HCT116 (cell line): Measurements from ENCODE around the gene CRMP1. TPM values are rescaled to one million over a fixed set of nuclear protein-coding genes. Genes with fewer than 3 reads are reported as not detected.

Source experiments
- ATAC-seq: fragments of 200-7000 bp; cut with Tn5 transposase; 2 replicates; pipeline ENCODE4 v1.9.1; 2020; ENCODE audit warnings: mild to moderate bottlenecking, moderate library complexity
- BruUV-seq: library from RNA; stranded (reverse); fragments of 400-500 nt; replicated peaks from 2 replicates; lab custom pipeline; 2021; lab: Mats Ljungman, UMichigan
- CTCF ChIA-PET: fragments of 300-600 bp; sonication (Branson Sonifier 250); formaldehyde crosslinking; loops from one replicate; lab custom pipeline; 2021; ENCODE audit warnings: antibody characterized with exemption; lab: Charles Lee
- POLR2A ChIA-PET: fragments of 300-600, 350-600 bp; sonication (Branson Sonifier 250); formaldehyde crosslinking; loops from one replicate; lab custom pipeline; 2021; ENCODE audit warnings: antibody characterized with exemption; lab: Charles Lee
- RAD21 ChIA-PET, 2 experiments: fragments of 300-600 bp; sonication (Branson Sonifier 250); formaldehyde crosslinking; loops; one replicate each; lab custom pipeline; 2023; ENCODE audit warnings: low total read pairs in 2 of 2; ENCODE audit not compliant: uncharacterized antibody in 2 of 2, unreplicated experiment in 2 of 2, low non-redundant PET in 1 of 2; lab: Charles Lee
- DNase-seq: peaks from one replicate; pipeline ENCODE4 v3.0.0-alpha.2; 2010; ENCODE audit warnings: low read depth, low spot score
- H2AFZ ChIP-seq: fragments of 200-600 bp; shearing (Covaris generic), sonication (generic); 2 replicates; pipeline ENCODE4 v1.6.1; 2017; ENCODE audit warnings: low read depth, mixed run types, mixed read lengths, antibody characterized with exemption, low read length; ENCODE audit not compliant: poor library complexity, severe bottlenecking
- H3K27ac ChIP-seq: 2 replicates; pipeline ENCODE4 v1.5.1; 2012; ENCODE audit warnings: low read depth, low read length
- H3K27me3 ChIP-seq: fragments of 200-600 bp; sonication (generic); 2 replicates; pipeline ENCODE4 v1.6.1; 2016; ENCODE audit warnings: mixed run types, low read length, mixed read lengths; ENCODE audit not compliant: insufficient read depth
- H3K36me3 ChIP-seq, 2 experiments: fragments of 200-500 bp in 1 of 2; fragments of 200-600 bp in 1 of 2; sonication (Bioruptor generic) in 1 of 2; sonication (generic) in 1 of 2; 2 replicates each; pipeline versions ENCODE4 v1.5.1 to v1.6.1; 2014 to 2016; ENCODE audit warnings: low read length in 2 of 2, inconsistent platforms in 1 of 2, mixed read lengths in 1 of 2, mixed run types in 1 of 2; ENCODE audit not compliant: insufficient read depth in 2 of 2, control insufficient read depth in 1 of 2
- H3K4me1 ChIP-seq, 2 experiments: fragments of 200-600 bp in 1 of 2; sonication (generic) in 1 of 2; 2 replicates each; pipeline versions ENCODE4 v1.5.1 to v1.6.1; 2012 to 2017; ENCODE audit warnings: low read length in 2 of 2, inconsistent platforms in 1 of 2, mild to moderate bottlenecking in 1 of 2, mixed read lengths in 1 of 2, mixed run types in 1 of 2, moderate library complexity in 1 of 2; ENCODE audit not compliant: insufficient read depth in 2 of 2, control insufficient read depth in 1 of 2
- H3K4me2 ChIP-seq: fragments of 200-600 bp; sonication (generic); 2 replicates; pipeline ENCODE4 v1.6.1; 2017; ENCODE audit warnings: mixed run types, low read length, mixed read lengths
- H3K4me3 ChIP-seq, 2 experiments: fragments of 200-600 bp in 1 of 2; sonication (generic) in 1 of 2; replicated peaks in 1 of 2; 2 replicates each; pipeline ENCODE4 v1.5.1; 2011 to 2016; ENCODE audit warnings: low read length in 2 of 2, control low read depth in 1 of 2, low read depth in 1 of 2, mild to moderate bottlenecking in 1 of 2, mixed read lengths in 1 of 2, mixed run types in 1 of 2
- H3K79me2 ChIP-seq: fragments of 200-600 bp; sonication (generic); 2 replicates; pipeline ENCODE4 v1.6.1; 2017; ENCODE audit warnings: mild to moderate bottlenecking, mixed run types, low read length, moderate library complexity, mixed read lengths; ENCODE audit not compliant: insufficient read depth
- H3K9ac ChIP-seq: fragments of 200-600 bp; sonication (generic); 2 replicates; pipeline ENCODE4 v1.6.1; 2016; ENCODE audit warnings: low read length, mixed read lengths
- H3K9me2 ChIP-seq: fragments of 200-600 bp; sonication (generic), shearing (Covaris generic); 2 replicates; pipeline ENCODE4 v1.6.1; 2017; ENCODE audit warnings: mixed run types, mild to moderate bottlenecking, moderate library complexity; ENCODE audit not compliant: insufficient read depth
- H3K9me3 ChIP-seq, 2 experiments: fragments of 200-500 bp in 1 of 2; fragments of 200-600 bp in 1 of 2; sonication (Bioruptor generic) in 1 of 2; sonication (generic) in 1 of 2; 2 replicates each; pipeline ENCODE4 v1.6.1; 2014 to 2017; ENCODE audit warnings: low read length in 2 of 2, mixed read lengths in 2 of 2, inconsistent platforms in 1 of 2, low read depth in 1 of 2, mild to moderate bottlenecking in 1 of 2, mixed run types in 1 of 2, moderate library complexity in 1 of 2; ENCODE audit not compliant: control insufficient read depth in 1 of 2, insufficient read depth in 1 of 2
- H4K20me1 ChIP-seq: fragments of 200-600 bp; sonication (generic), shearing (Covaris generic); 2 replicates; pipeline ENCODE4 v1.6.1; 2017; ENCODE audit warnings: mixed run types, mild to moderate bottlenecking, moderate library complexity; ENCODE audit not compliant: insufficient read depth
- CBX3 ChIP-seq: IDR thresholded peaks from 2 replicates; pipeline ENCODE4 v1.6.1; 2012; ENCODE audit warnings: low read depth
- CEBPB ChIP-seq: IDR thresholded peaks from 2 replicates; pipeline ENCODE4 v1.6.1; 2012; ENCODE audit warnings: low read depth
- EGR1 ChIP-seq: IDR thresholded peaks from 2 replicates; pipeline ENCODE4 v1.6.1; 2012; ENCODE audit warnings: low read depth
- EZH2 ChIP-seq: fragments of 200-600 bp; sonication (generic); IDR thresholded peaks from 2 replicates; pipeline ENCODE4 v1.6.1; 2017; ENCODE audit warnings: antibody characterized with exemption, mixed run types
- EZH2phosphoT487 ChIP-seq: fragments of 200-600 bp; IDR thresholded peaks from 2 replicates; pipeline ENCODE4 v1.6.1; 2018; ENCODE audit warnings: antibody characterized with exemption, borderline replicate concordance
- FOSL1 ChIP-seq: IDR thresholded peaks from 2 replicates; pipeline ENCODE4 v1.6.1; 2012; ENCODE audit warnings: low read depth
- JUND ChIP-seq: IDR thresholded peaks from 2 replicates; pipeline ENCODE4 v1.6.1; 2012
- POLR2A ChIP-seq: IDR thresholded peaks from 2 replicates; pipeline ENCODE4 v1.7.0; 2011; ENCODE audit warnings: borderline replicate concordance; ENCODE audit not compliant: insufficient read depth, insufficient read length; ENCODE audit errors: extremely low read depth
- POLR2AphosphoS5 ChIP-seq: IDR thresholded peaks from 2 replicates; pipeline ENCODE4 v1.6.1; 2011; ENCODE audit warnings: mild to moderate bottlenecking, low read depth, low read length, moderate library complexity
- RAD21 ChIP-seq: IDR thresholded peaks from 2 replicates; pipeline ENCODE4 v1.6.1; 2012; ENCODE audit warnings: low read depth, mild to moderate bottlenecking
- SIN3A ChIP-seq: IDR thresholded peaks from 2 replicates; pipeline ENCODE4 v1.6.1; 2012; ENCODE audit warnings: low read depth
- SP1 ChIP-seq: IDR thresholded peaks from 2 replicates; pipeline ENCODE4 v1.6.1; 2012; ENCODE audit warnings: low read depth
- TCF7L2 ChIP-seq: IDR thresholded peaks from 2 replicates; pipeline ENCODE4 v1.7.0; 2011; ENCODE audit warnings: borderline replicate concordance, inconsistent platforms; ENCODE audit not compliant: insufficient read depth, insufficient read length; ENCODE audit errors: extremely low read depth
- YY1 ChIP-seq: IDR thresholded peaks from 2 replicates; pipeline ENCODE4 v1.6.1; 2011; ENCODE audit warnings: low read length, low read depth, moderate library complexity, mild to moderate bottlenecking; ENCODE audit not compliant: insufficient replicate concordance; ENCODE audit errors: extremely low read depth
- ZNF274 ChIP-seq: fragments of 200-500 bp; sonication (Bioruptor generic); IDR thresholded peaks from 2 replicates; pipeline ENCODE4 v1.6.1; 2014; ENCODE audit warnings: mild to moderate bottlenecking, low read depth, low read length, inconsistent platforms
- intact Hi-C: fragments of 100-400 bp; cut with micrococcal nuclease; formaldehyde crosslinking; loops from 2 replicates; pipeline ENCODE4 v1.10.0; 2022
- total RNA-seq: library from RNA; stranded (reverse); gene quantifications from one replicate; pipeline ENCODE4 v1.2.1, GENCODE V29; 2021; ENCODE audit not compliant: unreplicated experiment
- TF ChIP-seq, protein P1 (sequence below): IDR thresholded peaks from 2 replicates; pipeline ENCODE4 v1.6.1; 2012
- TF ChIP-seq, protein P2 (sequence below): IDR thresholded peaks from 2 replicates; pipeline ENCODE4 v1.6.1; 2011; ENCODE audit warnings: mild to moderate bottlenecking, low read length, moderate library complexity; ENCODE audit not compliant: insufficient replicate concordance; ENCODE audit errors: extremely low read depth
- TF ChIP-seq, protein P3 (sequence below): IDR thresholded peaks from 2 replicates; pipeline ENCODE4 v1.6.1; 2012; ENCODE audit warnings: low read depth
- TF ChIP-seq, protein P4 (sequence below): IDR thresholded peaks from 2 replicates; pipeline ENCODE4 v1.6.1; 2012
- TF ChIP-seq, protein P5 (sequence below), 3 experiments: fragments of 200-600 bp in 1 of 3; sonication (generic) in 1 of 3; IDR thresholded peaks in 2 of 3; conservative IDR thresholded peaks in 1 of 3; 2 replicates each; pipeline ENCODE4 v1.5.1; 2012 to 2017; ENCODE audit warnings: low read depth in 2 of 3, low read length in 2 of 3, antibody characterized with exemption in 1 of 3, borderline replicate concordance in 1 of 3, control low read depth in 1 of 3, mild to moderate bottlenecking in 1 of 3, mixed read lengths in 1 of 3, mixed run types in 1 of 3, moderate library complexity in 1 of 3; ENCODE audit not compliant: insufficient read depth in 1 of 3

Gene CRMP1
- total RNA-seq, 1 experiment from 2014 or later: not detected

DNA sequence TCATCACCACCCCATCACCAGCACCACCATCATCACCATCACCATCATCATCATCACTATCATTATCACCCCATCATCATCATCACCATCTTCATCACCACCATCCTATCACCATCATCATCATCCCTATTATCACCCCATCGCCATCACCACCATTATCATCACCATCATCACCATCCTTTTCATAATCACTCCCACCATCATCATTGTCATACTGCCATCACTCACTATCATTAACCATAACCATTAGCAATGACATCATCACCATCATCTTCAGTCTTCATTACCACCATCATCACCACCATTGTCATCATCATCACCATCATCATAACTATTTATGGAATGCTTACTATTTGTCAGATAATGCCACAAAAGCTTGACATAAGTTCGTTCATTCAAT is 35.7 kb downstream of the CRMP1 start:
- H3K9ac ChIP-seq: no peak overlapping the region
- H3K9me3 ChIP-seq: no peaks in the 10 kb centered on the region
- POLR2A ChIA-PET: no interaction called here
- H3K4me2 ChIP-seq: no peak overlapping the region
- intact Hi-C loops: no loop called here
- peaks cover 58% of the 10 kb centered on the region for H3K27me3 ChIP-seq
- H3K27ac ChIP-seq: no peak overlapping the region
- H2AFZ ChIP-seq: no peak overlapping the region
- H4K20me1 ChIP-seq: no peaks in the 10 kb centered on the region
- BruUV-seq: no TSS peak
- no peaks in the 10 kb centered on the region for H3K79me2 ChIP-seq
- H3K36me3 ChIP-seq: no peaks in the 10 kb centered on the region
- DNase-seq (no peak), ATAC-seq (no peak)
- no peaks in the 10 kb centered on the region for H3K4me1 ChIP-seq
- TF ChIP-seq, protein P1, sequence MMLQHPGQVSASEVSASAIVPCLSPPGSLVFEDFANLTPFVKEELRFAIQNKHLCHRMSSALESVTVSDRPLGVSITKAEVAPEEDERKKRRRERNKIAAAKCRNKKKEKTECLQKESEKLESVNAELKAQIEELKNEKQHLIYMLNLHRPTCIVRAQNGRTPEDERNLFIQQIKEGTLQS: no peak
- TF ChIP-seq FOSL1 (no peak), EGR1 (no peak), POLR2A (no peak), CBX3 (no peak), TCF7L2 (no peak), YY1 (no peak), SIN3A (no peak), CEBPB (no peak), ZNF274 (no peak), POLR2AphosphoS5 (no peak), JUND (no peak), RAD21 (no peak), SP1 (no peak), EZH2 (no peak), EZH2phosphoT487 (no peak)
- TF ChIP-seq, protein P2, sequence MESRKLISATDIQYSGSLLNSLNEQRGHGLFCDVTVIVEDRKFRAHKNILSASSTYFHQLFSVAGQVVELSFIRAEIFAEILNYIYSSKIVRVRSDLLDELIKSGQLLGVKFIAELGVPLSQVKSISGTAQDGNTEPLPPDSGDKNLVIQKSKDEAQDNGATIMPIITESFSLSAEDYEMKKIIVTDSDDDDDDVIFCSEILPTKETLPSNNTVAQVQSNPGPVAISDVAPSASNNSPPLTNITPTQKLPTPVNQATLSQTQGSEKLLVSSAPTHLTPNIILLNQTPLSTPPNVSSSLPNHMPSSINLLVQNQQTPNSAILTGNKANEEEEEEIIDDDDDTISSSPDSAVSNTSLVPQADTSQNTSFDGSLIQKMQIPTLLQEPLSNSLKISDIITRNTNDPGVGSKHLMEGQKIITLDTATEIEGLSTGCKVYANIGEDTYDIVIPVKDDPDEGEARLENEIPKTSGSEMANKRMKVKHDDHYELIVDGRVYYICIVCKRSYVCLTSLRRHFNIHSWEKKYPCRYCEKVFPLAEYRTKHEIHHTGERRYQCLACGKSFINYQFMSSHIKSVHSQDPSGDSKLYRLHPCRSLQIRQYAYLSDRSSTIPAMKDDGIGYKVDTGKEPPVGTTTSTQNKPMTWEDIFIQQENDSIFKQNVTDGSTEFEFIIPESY: no peak
- TF ChIP-seq, protein P3, sequence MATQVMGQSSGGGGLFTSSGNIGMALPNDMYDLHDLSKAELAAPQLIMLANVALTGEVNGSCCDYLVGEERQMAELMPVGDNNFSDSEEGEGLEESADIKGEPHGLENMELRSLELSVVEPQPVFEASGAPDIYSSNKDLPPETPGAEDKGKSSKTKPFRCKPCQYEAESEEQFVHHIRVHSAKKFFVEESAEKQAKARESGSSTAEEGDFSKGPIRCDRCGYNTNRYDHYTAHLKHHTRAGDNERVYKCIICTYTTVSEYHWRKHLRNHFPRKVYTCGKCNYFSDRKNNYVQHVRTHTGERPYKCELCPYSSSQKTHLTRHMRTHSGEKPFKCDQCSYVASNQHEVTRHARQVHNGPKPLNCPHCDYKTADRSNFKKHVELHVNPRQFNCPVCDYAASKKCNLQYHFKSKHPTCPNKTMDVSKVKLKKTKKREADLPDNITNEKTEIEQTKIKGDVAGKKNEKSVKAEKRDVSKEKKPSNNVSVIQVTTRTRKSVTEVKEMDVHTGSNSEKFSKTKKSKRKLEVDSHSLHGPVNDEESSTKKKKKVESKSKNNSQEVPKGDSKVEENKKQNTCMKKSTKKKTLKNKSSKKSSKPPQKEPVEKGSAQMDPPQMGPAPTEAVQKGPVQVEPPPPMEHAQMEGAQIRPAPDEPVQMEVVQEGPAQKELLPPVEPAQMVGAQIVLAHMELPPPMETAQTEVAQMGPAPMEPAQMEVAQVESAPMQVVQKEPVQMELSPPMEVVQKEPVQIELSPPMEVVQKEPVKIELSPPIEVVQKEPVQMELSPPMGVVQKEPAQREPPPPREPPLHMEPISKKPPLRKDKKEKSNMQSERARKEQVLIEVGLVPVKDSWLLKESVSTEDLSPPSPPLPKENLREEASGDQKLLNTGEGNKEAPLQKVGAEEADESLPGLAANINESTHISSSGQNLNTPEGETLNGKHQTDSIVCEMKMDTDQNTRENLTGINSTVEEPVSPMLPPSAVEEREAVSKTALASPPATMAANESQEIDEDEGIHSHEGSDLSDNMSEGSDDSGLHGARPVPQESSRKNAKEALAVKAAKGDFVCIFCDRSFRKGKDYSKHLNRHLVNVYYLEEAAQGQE: no peak
- TF ChIP-seq, protein P4, sequence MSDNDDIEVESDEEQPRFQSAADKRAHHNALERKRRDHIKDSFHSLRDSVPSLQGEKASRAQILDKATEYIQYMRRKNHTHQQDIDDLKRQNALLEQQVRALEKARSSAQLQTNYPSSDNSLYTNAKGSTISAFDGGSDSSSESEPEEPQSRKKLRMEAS: no peak
- TF ChIP-seq, protein P5, sequence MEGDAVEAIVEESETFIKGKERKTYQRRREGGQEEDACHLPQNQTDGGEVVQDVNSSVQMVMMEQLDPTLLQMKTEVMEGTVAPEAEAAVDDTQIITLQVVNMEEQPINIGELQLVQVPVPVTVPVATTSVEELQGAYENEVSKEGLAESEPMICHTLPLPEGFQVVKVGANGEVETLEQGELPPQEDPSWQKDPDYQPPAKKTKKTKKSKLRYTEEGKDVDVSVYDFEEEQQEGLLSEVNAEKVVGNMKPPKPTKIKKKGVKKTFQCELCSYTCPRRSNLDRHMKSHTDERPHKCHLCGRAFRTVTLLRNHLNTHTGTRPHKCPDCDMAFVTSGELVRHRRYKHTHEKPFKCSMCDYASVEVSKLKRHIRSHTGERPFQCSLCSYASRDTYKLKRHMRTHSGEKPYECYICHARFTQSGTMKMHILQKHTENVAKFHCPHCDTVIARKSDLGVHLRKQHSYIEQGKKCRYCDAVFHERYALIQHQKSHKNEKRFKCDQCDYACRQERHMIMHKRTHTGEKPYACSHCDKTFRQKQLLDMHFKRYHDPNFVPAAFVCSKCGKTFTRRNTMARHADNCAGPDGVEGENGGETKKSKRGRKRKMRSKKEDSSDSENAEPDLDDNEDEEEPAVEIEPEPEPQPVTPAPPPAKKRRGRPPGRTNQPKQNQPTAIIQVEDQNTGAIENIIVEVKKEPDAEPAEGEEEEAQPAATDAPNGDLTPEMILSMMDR (IDR thresholded peaks at IDR 0.05 in 2 of 3, conservative IDR thresholded peaks at IDR 0.05 in 1 of 3; ENCODE audit: borderline replicate concordance in 1 of 3, insufficient read depth in 1 of 3, low read depth in 2 of 3, low read length in 2 of 3): no peak
- H3K4me3 ChIP-seq: no peak overlapping the region
- no peaks in the 10 kb centered on the region for H3K9me2 ChIP-seq
- CTCF ChIA-PET: no interaction called here
- RAD21 ChIA-PET: no interaction called here
